DOHH2 (cell line): ENCODE results near the gene PDILT.

Experiments used
- H3F3A ChIP-seq: fragments of 200-600 bp; sonication (generic), shearing (Covaris generic); 2 replicates; pipeline ENCODE4 v1.6.0; 2016; ENCODE audit warnings: antibody characterized with exemption, mild to moderate bottlenecking; ENCODE audit not compliant: control insufficient read depth, insufficient read depth
- H3K27ac ChIP-seq: fragments of 200-600 bp; sonication (generic); 2 replicates; pipeline ENCODE4 v1.5.1; 2014; ENCODE audit warnings: low read depth, mild to moderate bottlenecking, low read length, moderate library complexity
- H3K27me3 ChIP-seq: fragments of 200-600 bp; sonication (generic); 2 replicates; pipeline ENCODE4 v1.6.1; 2014; ENCODE audit warnings: mild to moderate bottlenecking, low read length, mixed read lengths; ENCODE audit not compliant: control insufficient read depth
- H3K36me3 ChIP-seq: fragments of 200-600 bp; sonication (generic); 2 replicates; pipeline ENCODE4 v1.6.1; 2014; ENCODE audit warnings: mild to moderate bottlenecking, low read length, moderate library complexity, mixed read lengths; ENCODE audit not compliant: control insufficient read depth
- H3K4me1 ChIP-seq: fragments of 200-600 bp; sonication (generic); 2 replicates; pipeline ENCODE4 v1.6.1; 2014; ENCODE audit warnings: mild to moderate bottlenecking, low read length, mixed read lengths; ENCODE audit not compliant: control insufficient read depth
- H3K4me2 ChIP-seq: fragments of 200-600 bp; sonication (generic); 2 replicates; pipeline ENCODE4 v1.6.0; 2014; ENCODE audit warnings: mild to moderate bottlenecking, low read length, moderate library complexity
- H3K4me3 ChIP-seq: fragments of 200-600 bp; sonication (generic); 2 replicates; pipeline ENCODE4 v1.5.1; 2014; ENCODE audit warnings: mild to moderate bottlenecking, low read length, mixed read lengths
- H3K79me2 ChIP-seq: fragments of 200-600 bp; sonication (generic); 2 replicates; pipeline ENCODE4 v1.6.1; 2014; ENCODE audit warnings: mild to moderate bottlenecking, low read length, mixed read lengths; ENCODE audit not compliant: control insufficient read depth
- H3K9me2 ChIP-seq: fragments of 200-600 bp; sonication (generic); replicated peaks from 2 replicates; pipeline ENCODE4 v1.6.1; 2014; ENCODE audit warnings: mild to moderate bottlenecking, low read length, mixed read lengths; ENCODE audit not compliant: control insufficient read depth
- H3K9me3 ChIP-seq: fragments of 200-600 bp; sonication (generic); 2 replicates; pipeline ENCODE4 v1.6.1; 2014; ENCODE audit warnings: antibody characterized with exemption, low read length, mixed read lengths; ENCODE audit not compliant: control insufficient read depth, insufficient read depth
- H4K20me1 ChIP-seq: fragments of 200-600 bp; sonication (generic); 2 replicates; pipeline ENCODE4 v1.6.0; 2014; ENCODE audit warnings: low read depth, mild to moderate bottlenecking, antibody characterized with exemption, low read length, moderate library complexity; ENCODE audit not compliant: control insufficient read depth, insufficient read depth
- EZH2phosphoT487 ChIP-seq: fragments of 200-600 bp; sonication (generic); IDR thresholded peaks from 2 replicates; pipeline ENCODE4 v1.6.1; 2017; ENCODE audit warnings: borderline replicate concordance, mild to moderate bottlenecking, antibody characterized with exemption, low read length, moderate library complexity, mixed read lengths
- TF ChIP-seq, protein P1 (sequence below): fragments of 200-600 bp; sonication (generic); IDR thresholded peaks from one replicate; pipeline ENCODE4 v1.5.1; 2014; ENCODE audit warnings: antibody characterized with exemption, mild to moderate bottlenecking, low read depth, low read length; ENCODE audit not compliant: poor library complexity, severe bottlenecking

Gene PDILT

DNA sequence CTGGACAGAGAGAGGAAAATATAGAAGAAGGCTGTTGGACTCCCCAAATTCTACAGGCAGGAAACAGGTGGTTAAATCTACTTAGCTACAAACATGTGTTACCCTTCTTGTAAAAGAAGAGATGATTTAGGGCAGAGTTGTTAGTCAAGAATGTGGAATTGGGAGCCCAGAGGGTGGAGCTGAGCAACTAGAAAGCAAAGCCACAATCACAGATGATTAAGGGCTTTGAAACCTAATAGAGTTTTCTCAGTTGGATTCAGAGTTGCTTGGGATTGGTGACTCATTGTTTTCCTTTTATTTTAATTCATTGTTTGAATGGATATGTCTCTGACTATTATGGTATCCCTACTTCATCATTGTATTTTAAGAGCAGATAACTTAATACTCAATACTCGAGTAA, 11.0 kb upstream of the PDILT start:
- TF ChIP-seq, protein P1, sequence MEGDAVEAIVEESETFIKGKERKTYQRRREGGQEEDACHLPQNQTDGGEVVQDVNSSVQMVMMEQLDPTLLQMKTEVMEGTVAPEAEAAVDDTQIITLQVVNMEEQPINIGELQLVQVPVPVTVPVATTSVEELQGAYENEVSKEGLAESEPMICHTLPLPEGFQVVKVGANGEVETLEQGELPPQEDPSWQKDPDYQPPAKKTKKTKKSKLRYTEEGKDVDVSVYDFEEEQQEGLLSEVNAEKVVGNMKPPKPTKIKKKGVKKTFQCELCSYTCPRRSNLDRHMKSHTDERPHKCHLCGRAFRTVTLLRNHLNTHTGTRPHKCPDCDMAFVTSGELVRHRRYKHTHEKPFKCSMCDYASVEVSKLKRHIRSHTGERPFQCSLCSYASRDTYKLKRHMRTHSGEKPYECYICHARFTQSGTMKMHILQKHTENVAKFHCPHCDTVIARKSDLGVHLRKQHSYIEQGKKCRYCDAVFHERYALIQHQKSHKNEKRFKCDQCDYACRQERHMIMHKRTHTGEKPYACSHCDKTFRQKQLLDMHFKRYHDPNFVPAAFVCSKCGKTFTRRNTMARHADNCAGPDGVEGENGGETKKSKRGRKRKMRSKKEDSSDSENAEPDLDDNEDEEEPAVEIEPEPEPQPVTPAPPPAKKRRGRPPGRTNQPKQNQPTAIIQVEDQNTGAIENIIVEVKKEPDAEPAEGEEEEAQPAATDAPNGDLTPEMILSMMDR = no peak
- TF ChIP-seq EZH2phosphoT487 = no peak
- H4K20me1 ChIP-seq = no peaks in the 10 kb centered on the region
- H3K9me3 ChIP-seq = no peaks in the 10 kb centered on the region
- H3F3A ChIP-seq = no peaks in the 10 kb centered on the region
- H3K27me3 ChIP-seq = 0 out of 2 replicates have a peak, but pooled peaks cover 3% of the 10 kb centered on the region
- H3K4me3 ChIP-seq = no peak overlapping the region
- H3K4me1 ChIP-seq = no peaks in the 10 kb centered on the region
- H3K79me2 ChIP-seq = no peaks in the 10 kb centered on the region
- no peaks in the 10 kb centered on the region for H3K36me3 ChIP-seq
- H3K27ac ChIP-seq = no peak overlapping the region
- H3K4me2 ChIP-seq = no peak overlapping the region
- no peaks in the 10 kb centered on the region for H3K9me2 ChIP-seq

GRCh38 chr16:20411055-20411454, 6.5 kb upstream of the PDILT start:
- Histone ChIP-seq H4K20me1 (no peaks in the 10 kb centered on the region), H3F3A (no peaks in the 10 kb centered on the region), H3K9me3 (no peaks in the 10 kb centered on the region), H3K4me3 (no peak overlapping the region), H3K36me3 (no peaks in the 10 kb centered on the region), H3K27me3 (0 out of 2 replicates have a peak, but pooled peaks cover 3% of the 10 kb centered on the region), H3K4me2 (no peak overlapping the region), H3K79me2 (no peaks in the 10 kb centered on the region), H3K9me2 (no peaks in the 10 kb centered on the region), H3K27ac (no peak overlapping the region), H3K4me1 (peaks cover 9% of the 10 kb centered on the region)
- no peak for TF ChIP-seq EZH2phosphoT487
- TF ChIP-seq, protein P1 = no peak

- no peaks in the 10 kb centered on the region for H3K36me3 ChIP-seq
- TF ChIP-seq, protein P1 = no peak
- no peak for TF ChIP-seq EZH2phosphoT487
- no peaks in the 10 kb centered on the region for H3F3A ChIP-seq
- no peaks in the 10 kb centered on the region for H3K9me3 ChIP-seq
- H3K4me3 ChIP-seq = no peak overlapping the region
- H3K4me1 ChIP-seq = peaks cover 9% of the 10 kb centered on the region
- no peaks in the 10 kb centered on the region for H3K9me2 ChIP-seq
- H3K4me2 ChIP-seq = peak overlapping the region; percentile 21; the same call in 1 of the 2 replicates
- H3K27ac ChIP-seq = no peak overlapping the region
- no peaks in the 10 kb centered on the region for H4K20me1 ChIP-seq
- H3K27me3 ChIP-seq = 0 out of 2 replicates have a peak, but pooled peaks cover 3% of the 10 kb centered on the region
- no peaks in the 10 kb centered on the region for H3K79me2 ChIP-seq
These were observed 5.7 kb upstream of the PDILT start for GRCh38 chr16:20410121-20410723.
